Ishikawa (cell line): ENCODE data around the gene MELTF.

Source experiments
- CREB1 ChIP-seq: IDR thresholded peaks from 2 replicates; pipeline ENCODE4 v1.6.1; 2012; ENCODE audit warnings: low read depth
- EGR1 ChIP-seq: IDR thresholded peaks from 2 replicates; pipeline ENCODE4 v1.6.1; 2012
- EP300 ChIP-seq: IDR thresholded peaks from 2 replicates; pipeline ENCODE4 v1.6.1; 2012; ENCODE audit warnings: borderline replicate concordance
- FOXM1 ChIP-seq: IDR thresholded peaks from 2 replicates; pipeline ENCODE4 v1.6.1; 2012; ENCODE audit warnings: low read depth, borderline replicate concordance
- RAD21 ChIP-seq: IDR thresholded peaks from 2 replicates; pipeline ENCODE4 v1.6.1; 2012; ENCODE audit warnings: low read depth
- TAF1 ChIP-seq: IDR thresholded peaks from 2 replicates; pipeline ENCODE4 v1.6.1; 2012; ENCODE audit warnings: low read depth, mild to moderate bottlenecking
- TCF12 ChIP-seq: IDR thresholded peaks from 2 replicates; pipeline ENCODE4 v1.6.1; 2012; ENCODE audit warnings: low read depth
- TF ChIP-seq, protein P1 (sequence below): IDR thresholded peaks from 2 replicates; pipeline ENCODE4 v1.6.1; 2012; ENCODE audit warnings: low read depth, mild to moderate bottlenecking
- TF ChIP-seq, protein P2 (sequence below): IDR thresholded peaks from 2 replicates; pipeline ENCODE4 v1.6.1; 2012

GRCh38 chr3:197003461-197004385 is 25.9 kb downstream of the MELTF start:
- TF ChIP-seq TAF1 (no peak), RAD21 (no peak), TCF12 (no peak; the same call in 1 of the 2 replicates), EP300 (no peak), CREB1 (no peak), FOXM1 (no peak), EGR1 (no peak)
- TF ChIP-seq, protein P1, sequence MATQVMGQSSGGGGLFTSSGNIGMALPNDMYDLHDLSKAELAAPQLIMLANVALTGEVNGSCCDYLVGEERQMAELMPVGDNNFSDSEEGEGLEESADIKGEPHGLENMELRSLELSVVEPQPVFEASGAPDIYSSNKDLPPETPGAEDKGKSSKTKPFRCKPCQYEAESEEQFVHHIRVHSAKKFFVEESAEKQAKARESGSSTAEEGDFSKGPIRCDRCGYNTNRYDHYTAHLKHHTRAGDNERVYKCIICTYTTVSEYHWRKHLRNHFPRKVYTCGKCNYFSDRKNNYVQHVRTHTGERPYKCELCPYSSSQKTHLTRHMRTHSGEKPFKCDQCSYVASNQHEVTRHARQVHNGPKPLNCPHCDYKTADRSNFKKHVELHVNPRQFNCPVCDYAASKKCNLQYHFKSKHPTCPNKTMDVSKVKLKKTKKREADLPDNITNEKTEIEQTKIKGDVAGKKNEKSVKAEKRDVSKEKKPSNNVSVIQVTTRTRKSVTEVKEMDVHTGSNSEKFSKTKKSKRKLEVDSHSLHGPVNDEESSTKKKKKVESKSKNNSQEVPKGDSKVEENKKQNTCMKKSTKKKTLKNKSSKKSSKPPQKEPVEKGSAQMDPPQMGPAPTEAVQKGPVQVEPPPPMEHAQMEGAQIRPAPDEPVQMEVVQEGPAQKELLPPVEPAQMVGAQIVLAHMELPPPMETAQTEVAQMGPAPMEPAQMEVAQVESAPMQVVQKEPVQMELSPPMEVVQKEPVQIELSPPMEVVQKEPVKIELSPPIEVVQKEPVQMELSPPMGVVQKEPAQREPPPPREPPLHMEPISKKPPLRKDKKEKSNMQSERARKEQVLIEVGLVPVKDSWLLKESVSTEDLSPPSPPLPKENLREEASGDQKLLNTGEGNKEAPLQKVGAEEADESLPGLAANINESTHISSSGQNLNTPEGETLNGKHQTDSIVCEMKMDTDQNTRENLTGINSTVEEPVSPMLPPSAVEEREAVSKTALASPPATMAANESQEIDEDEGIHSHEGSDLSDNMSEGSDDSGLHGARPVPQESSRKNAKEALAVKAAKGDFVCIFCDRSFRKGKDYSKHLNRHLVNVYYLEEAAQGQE = no peak
- TF ChIP-seq, protein P2, sequence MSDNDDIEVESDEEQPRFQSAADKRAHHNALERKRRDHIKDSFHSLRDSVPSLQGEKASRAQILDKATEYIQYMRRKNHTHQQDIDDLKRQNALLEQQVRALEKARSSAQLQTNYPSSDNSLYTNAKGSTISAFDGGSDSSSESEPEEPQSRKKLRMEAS = no peak
